Thyroid gland (tissue), 4 donors: ENCODE measurements around the gene BICRA.

ENCODE experiments used
- CTCF ChIP-seq, 6 experiments: fragments of 200-600 bp in 3 of 6; fragments of 450-650 bp in 3 of 6; sonication (generic) in 3 of 6; IDR thresholded peaks; one replicate each; pipeline ENCODE4 v1.5.1; 2016 to 2019; ENCODE audit warnings: antibody characterized with exemption in 6 of 6, mild to moderate bottlenecking in 2 of 6, inconsistent platforms in 1 of 6, moderate library complexity in 1 of 6
- POLR2A ChIP-seq, 2 donors: fragments of 450-650 bp; IDR thresholded peaks; one replicate each; pipeline ENCODE4 v1.6.1; 2017; ENCODE audit warnings: antibody characterized with exemption in 2 of 2, mild to moderate bottlenecking in 2 of 2, moderate library complexity in 1 of 2

- TF ChIP-seq CTCF (IDR thresholded peaks at IDR 0.05), result no peak
- TF ChIP-seq POLR2A (IDR thresholded peaks at IDR 0.05), result no peak
Observed at GRCh38 chr19:47587295-47587694, 21.6 kb upstream of the BICRA start.
